IMR-90 (cell line): Measurements from ENCODE around the gene RAB29. TPM values are rescaled to one million over a fixed set of nuclear protein-coding genes. Genes with fewer than 3 reads are reported as not detected.

ENCODE experiments used
- ATAC-seq: fragments of 200-7000 bp; cut with Tn5 transposase; 2 replicates; pipeline ENCODE4 v1.9.1; 2020; ENCODE audit warnings: low read depth, mild to moderate bottlenecking, moderate library complexity
- BruUV-seq: library from RNA; stranded (reverse); fragments of 400-500 nt; replicated peaks from 2 replicates; lab custom pipeline; 2021; lab: Mats Ljungman, UMichigan
- CTCF ChIA-PET: fragments of 300-600 bp; formaldehyde crosslinking; extraction: SDS; loops from one replicate; lab custom pipeline; 2021; ENCODE audit warnings: antibody characterized with exemption; lab: Yijun Ruan, JAX
- POLR2A ChIA-PET: fragments of 300-600 bp; sonication (Branson Sonifier 250); formaldehyde crosslinking; loops from one replicate; lab custom pipeline; 2022; ENCODE audit warnings: antibody characterized with exemption; ENCODE audit not compliant: unreplicated experiment; lab: Charles Lee
- DNase-seq: peaks from one replicate; pipeline ENCODE4 v3.0.0; 2013
- H2AFZ ChIP-seq: replicated peaks from 2 replicates; pipeline ENCODE3; 2013; ENCODE audit warnings: low read length, mild to moderate bottlenecking; ENCODE audit not compliant: poor library complexity
- H2AK5ac ChIP-seq: 2 replicates; pipeline ENCODE4 v1.6.1; 2013; ENCODE audit warnings: low read depth, low read length, inconsistent platforms
- H2AK9ac ChIP-seq: replicated peaks from 2 replicates; pipeline ENCODE3; 2013; ENCODE audit warnings: mild to moderate bottlenecking, low read depth, low read length, moderate library complexity; ENCODE audit not compliant: poor library complexity
- H2BK120ac ChIP-seq: 2 replicates; pipeline ENCODE4 v1.6.1; 2013; ENCODE audit warnings: low read depth, low read length, inconsistent platforms
- H2BK15ac ChIP-seq: 3 replicates; pipeline ENCODE4 v1.6.1; 2013; ENCODE audit warnings: low read depth, low read length, inconsistent platforms
- H2BK20ac ChIP-seq: 2 replicates; pipeline ENCODE4 v1.6.1; 2013; ENCODE audit warnings: low read depth, mild to moderate bottlenecking, inconsistent platforms, low read length, moderate library complexity
- H2BK5ac ChIP-seq: 2 replicates; pipeline ENCODE4 v1.6.1; 2013; ENCODE audit warnings: mild to moderate bottlenecking, low read depth, low read length, inconsistent platforms; ENCODE audit not compliant: poor library complexity, severe bottlenecking
- H3K14ac ChIP-seq: replicated peaks from 2 replicates; pipeline ENCODE4 v1.6.1; 2013; ENCODE audit warnings: low read depth, low read length, inconsistent platforms
- H3K18ac ChIP-seq: 2 replicates; pipeline ENCODE4 v1.6.1; 2013; ENCODE audit warnings: low read depth, low read length, control low read depth
- H3K23ac ChIP-seq: 2 replicates; pipeline ENCODE4 v1.6.1; 2013; ENCODE audit warnings: low read depth, low read length, inconsistent platforms
- H3K27ac ChIP-seq: 2 replicates; pipeline ENCODE4 v1.5.1; 2013; ENCODE audit warnings: mild to moderate bottlenecking, control low read depth, low read length; ENCODE audit not compliant: insufficient read depth
- H3K27me3 ChIP-seq: 2 replicates; pipeline ENCODE4 v1.6.1; 2013; ENCODE audit warnings: low read length; ENCODE audit not compliant: control insufficient read depth, insufficient read depth
- H3K36me3 ChIP-seq: 2 replicates; pipeline ENCODE4 v1.6.1; 2013; ENCODE audit warnings: low read length, mixed read lengths; ENCODE audit not compliant: control insufficient read depth, insufficient read depth
- H3K4ac ChIP-seq: 2 replicates; pipeline ENCODE4 v1.6.1; 2013; ENCODE audit warnings: low read depth, low read length, inconsistent platforms
- H3K4me1 ChIP-seq: 2 replicates; pipeline ENCODE4 v1.6.1; 2013; ENCODE audit warnings: low read length, mixed read lengths; ENCODE audit not compliant: control insufficient read depth, insufficient read depth
- H3K4me2 ChIP-seq: 2 replicates; pipeline ENCODE4 v1.6.1; 2013; ENCODE audit warnings: low read depth, mild to moderate bottlenecking, control low read depth, low read length, moderate library complexity
- H3K4me3 ChIP-seq: 2 replicates; pipeline ENCODE4 v1.5.1; 2013; ENCODE audit warnings: low read depth, mild to moderate bottlenecking, control low read depth, low read length, moderate library complexity; ENCODE audit not compliant: insufficient read depth
- H3K56ac ChIP-seq: 2 replicates; pipeline ENCODE4 v1.6.1; 2013; ENCODE audit warnings: low read length, inconsistent platforms; ENCODE audit not compliant: insufficient read depth; ENCODE audit errors: extremely low read depth
- H3K79me1 ChIP-seq, 2 experiments: 2 replicates each; pipeline ENCODE4 v1.6.1; 2013; ENCODE audit warnings: low read length in 2 of 2, inconsistent platforms in 1 of 2, low read depth in 1 of 2
- H3K9ac ChIP-seq: 2 replicates; pipeline ENCODE4 v1.6.1; 2013; ENCODE audit warnings: low read depth, low read length, control low read depth
- H3K9me1 ChIP-seq: 2 replicates; pipeline ENCODE4 v1.6.1; 2013; ENCODE audit warnings: low read length, inconsistent platforms; ENCODE audit not compliant: insufficient read depth
- H3K9me3 ChIP-seq: 2 replicates; pipeline ENCODE4 v1.6.1; 2013; ENCODE audit warnings: low read length; ENCODE audit not compliant: control insufficient read depth, insufficient read depth
- H4K20me1 ChIP-seq: 2 replicates; pipeline ENCODE4 v1.6.1; 2013; ENCODE audit warnings: low read length, inconsistent platforms; ENCODE audit not compliant: insufficient read depth
- H4K5ac ChIP-seq: 2 replicates; pipeline ENCODE4 v1.6.1; 2013; ENCODE audit warnings: mild to moderate bottlenecking, low read depth, low read length, control low read depth
- H4K8ac ChIP-seq, 2 experiments: 2 replicates each; pipeline ENCODE4 v1.6.1; 2013; ENCODE audit warnings: low read depth in 2 of 2, low read length in 2 of 2, control low read depth in 1 of 2, inconsistent platforms in 1 of 2
- H4K91ac ChIP-seq: 2 replicates; pipeline ENCODE4 v1.6.1; 2013; ENCODE audit warnings: low read depth, low read length, inconsistent platforms; ENCODE audit not compliant: insufficient read depth
- MXI1 ChIP-seq: IDR thresholded peaks from 2 replicates; pipeline ENCODE4 v1.6.1; 2012; ENCODE audit warnings: low read depth, mild to moderate bottlenecking, low read length, moderate library complexity, borderline replicate concordance
- RCOR1 ChIP-seq: IDR thresholded peaks from 2 replicates; pipeline ENCODE4 v1.6.1; 2012; ENCODE audit warnings: mild to moderate bottlenecking, low read length, improper control_type of control experiment; ENCODE audit not compliant: insufficient replicate concordance
- WGBS, 2 experiments: methylation state at CpG; one replicate each; pipeline versions ENCODE4 v1.1.5 to v1.1.7; 2013; ENCODE audit warnings: missing lambda C conversion rate in 2 of 2; ENCODE audit not compliant: insufficient read length in 1 of 2; ENCODE audit errors: extremely low coverage in 2 of 2; 5-methylcytosine and 5-hydroxymethylcytosine counted together
- dilution Hi-C: fragments of 300-500 bp; cut with HindIII; formaldehyde crosslinking; loops from one replicate; pipeline ENCODE4 v1.14.3; 2018; ENCODE audit warnings: low sequenced_read_pairs; ENCODE audit not compliant: unreplicated experiment
- in situ Hi-C: fragments of 300-500 bp; cut with MboI; formaldehyde crosslinking; loops from 3 replicates; pipeline ENCODE4 v1.14.3; 2019; ENCODE audit warnings: low sequenced_read_pairs, inconsistent platforms, mixed read lengths
- intact Hi-C: fragments of 100-400 bp; cut with micrococcal nuclease; formaldehyde crosslinking; loops from 2 replicates; pipeline ENCODE4 v1.10.0; 2022
- polyA plus RNA-seq, 3 experiments: library from polyadenylated mRNA; depleted of rRNA; stranded (reverse); fragments of >200 nt; gene quantifications; 2 replicates each; pipeline ENCODE4 v1.2.3, GENCODE V29; 2012; ENCODE audit warnings: low replicate concordance in 1 of 3
- total RNA-seq: library from RNA; depleted of rRNA; stranded (reverse); fragments of >200 nt; gene quantifications from 2 replicates; pipeline ENCODE4 v1.2.3, GENCODE V29; 2012
- TF ChIP-seq, protein P1 (sequence below): fragments of 150-350 bp; IDR thresholded peaks from 2 replicates; pipeline ENCODE4 v1.6.1; 2016; ENCODE audit warnings: low read depth, mild to moderate bottlenecking, low read length, moderate library complexity, borderline replicate concordance

The RAB29 gene
- total and polyA plus RNA-seq, 2 of the 4 experiments (the other 2 are of a cell fraction): 5.7 to 7.3 TPM

DNA sequence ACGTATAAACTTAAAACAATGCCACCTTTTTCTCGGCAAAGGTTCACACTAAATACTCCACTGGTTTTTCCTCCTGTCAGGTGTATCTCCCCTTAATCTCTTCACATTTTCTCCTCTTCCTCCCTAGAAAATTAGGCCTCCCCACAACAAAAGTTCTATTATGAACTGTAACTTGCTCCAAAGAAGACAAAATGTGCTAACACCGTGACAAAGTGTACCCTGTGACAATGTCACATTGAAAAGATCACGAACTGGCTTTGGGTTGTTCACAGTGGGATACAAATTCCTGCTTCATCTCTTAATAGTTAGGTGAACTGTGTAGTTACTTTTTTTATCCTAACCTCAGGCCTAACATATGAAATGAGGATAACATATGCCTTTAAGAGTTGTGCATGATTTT lies 31.3 kb downstream of the RAB29 start:
- H4K91ac ChIP-seq: no peak overlapping the region
- no peak overlapping the region for H2BK5ac ChIP-seq
- H3K14ac ChIP-seq: no peak overlapping the region
- CTCF ChIA-PET: interaction anchor here (0.9 kb wide), 1 partner anchor 17 kb away, joined by 3 read pairs; no protein-coding TSS in a partner anchor
- no peak overlapping the region for H2BK20ac ChIP-seq
- H3K9ac ChIP-seq: no peak overlapping the region
- H2BK15ac ChIP-seq: no peak overlapping the region
- H3K4me3 ChIP-seq: no peak overlapping the region
- dilution Hi-C loops (no loop called here), intact Hi-C loops (no loop called here), in situ Hi-C loops (no loop called here)
- H3K4ac ChIP-seq: no peak overlapping the region
- no peak overlapping the region for H2AK9ac ChIP-seq
- no peak overlapping the region for H3K18ac ChIP-seq
- H3K4me2 ChIP-seq: no peak overlapping the region
- H2BK120ac ChIP-seq: no peak overlapping the region
- POLR2A ChIA-PET: interaction anchor here (0.6 kb wide), 1 partner anchor 37 kb away, joined by 11 read pairs; no protein-coding TSS in a partner anchor
- H3K36me3 ChIP-seq: peaks cover 4% of the 10 kb centered on the region
- H4K5ac ChIP-seq: no peak overlapping the region
- DNase-seq (no peak), ATAC-seq (no peak)
- no TSS peak for BruUV-seq
- peak overlapping the region; percentile 21; the same call in 1 of the 2 replicates for H3K23ac ChIP-seq
- H4K20me1 ChIP-seq: peaks cover 84% of the 10 kb centered on the region
- H3K27ac ChIP-seq: no peak overlapping the region
- TF ChIP-seq, protein P1, sequence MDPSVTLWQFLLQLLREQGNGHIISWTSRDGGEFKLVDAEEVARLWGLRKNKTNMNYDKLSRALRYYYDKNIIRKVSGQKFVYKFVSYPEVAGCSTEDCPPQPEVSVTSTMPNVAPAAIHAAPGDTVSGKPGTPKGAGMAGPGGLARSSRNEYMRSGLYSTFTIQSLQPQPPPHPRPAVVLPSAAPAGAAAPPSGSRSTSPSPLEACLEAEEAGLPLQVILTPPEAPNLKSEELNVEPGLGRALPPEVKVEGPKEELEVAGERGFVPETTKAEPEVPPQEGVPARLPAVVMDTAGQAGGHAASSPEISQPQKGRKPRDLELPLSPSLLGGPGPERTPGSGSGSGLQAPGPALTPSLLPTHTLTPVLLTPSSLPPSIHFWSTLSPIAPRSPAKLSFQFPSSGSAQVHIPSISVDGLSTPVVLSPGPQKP: no peak
- TF ChIP-seq RCOR1 (no peak), MXI1 (no peak)
- no peak overlapping the region for H4K8ac ChIP-seq
- H3K4me1 ChIP-seq: peaks cover 5% of the 10 kb centered on the region; the same call in 1 of the 2 replicates
- no peak overlapping the region for H2AFZ ChIP-seq
- WGBS, 2 experiments: 25% methylated on average over 2 of the region's 4 CpGs; no CpG with 5 or more reads in 1 of the 2 experiments
- no peak overlapping the region for H2AK5ac ChIP-seq
- peaks cover 3 to 44% of the 10 kb centered on the region in 2 experiments for H3K79me1 ChIP-seq
- H3K9me1 ChIP-seq: peaks cover 12% of the 10 kb centered on the region
- H3K56ac ChIP-seq: no peak overlapping the region
- H3K9me3 ChIP-seq: no peaks in the 10 kb centered on the region
- H3K27me3 ChIP-seq: no peaks in the 10 kb centered on the region
